Activated T-cell treated with anti-CD3 and anti-CD28 coated beads, Interleukin-2, amount 50 U/mL, for 24 hours (primary cell): ENCODE data around the gene SMARCD3.

Experiments
- DNase-seq: peaks from one replicate; pipeline ENCODE4 v3.0.0-alpha.2; 2020
- H3K27ac Mint-ChIP-seq: 2 replicates; pipeline ENCODE4 v1.8.0; 2020; ENCODE audit warnings: mild to moderate bottlenecking, mixed read lengths
- H3K27me3 Mint-ChIP-seq: 2 replicates; pipeline ENCODE4 v1.8.0; 2020; ENCODE audit warnings: mixed read lengths
- H3K36me3 Mint-ChIP-seq: 2 replicates; pipeline ENCODE4 v1.8.0; 2020; ENCODE audit warnings: low read depth, mixed read lengths
- H3K4me1 Mint-ChIP-seq: 2 replicates; pipeline ENCODE4 v1.8.0; 2020; ENCODE audit warnings: low read depth, mixed read lengths
- H3K4me3 Mint-ChIP-seq: 2 replicates; pipeline ENCODE4 v1.8.0; 2020; ENCODE audit warnings: mild to moderate bottlenecking, moderate library complexity, mixed read lengths
- H3K9me3 Mint-ChIP-seq: 2 replicates; pipeline ENCODE4 v1.8.0; 2020; ENCODE audit warnings: mixed read lengths

SMARCD3 gene

DNA sequence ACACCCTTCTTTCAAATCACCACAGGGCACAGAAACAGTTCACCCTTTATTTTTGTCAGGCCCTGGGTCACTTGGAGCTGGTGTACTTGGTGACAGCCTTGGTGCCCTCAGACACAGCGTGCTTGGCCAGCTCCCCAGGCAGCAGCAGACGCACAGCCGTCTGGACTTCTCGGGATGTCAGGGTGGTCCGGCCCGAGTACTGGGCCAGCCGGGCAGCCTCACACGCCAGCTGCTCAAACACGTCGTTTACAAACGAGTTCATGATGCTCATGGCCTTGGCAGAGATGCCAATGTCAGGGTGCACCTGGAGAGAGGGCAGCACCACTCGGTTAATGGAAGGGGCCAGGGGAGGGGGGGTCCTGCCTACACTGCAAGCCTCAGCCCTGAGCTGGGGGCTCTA is 40.7 kb downstream of the SMARCD3 start:
- Mint-ChIP-seq H3K27ac (no peak overlapping the region), H3K4me3 (no peak overlapping the region), H3K4me1 (peaks cover 23% of the 10 kb centered on the region), H3K36me3 (peaks cover 14% of the 10 kb centered on the region), H3K9me3 (no peaks in the 10 kb centered on the region), H3K27me3 (peaks cover 3% of the 10 kb centered on the region)
- DNase-seq: no peak

DNA sequence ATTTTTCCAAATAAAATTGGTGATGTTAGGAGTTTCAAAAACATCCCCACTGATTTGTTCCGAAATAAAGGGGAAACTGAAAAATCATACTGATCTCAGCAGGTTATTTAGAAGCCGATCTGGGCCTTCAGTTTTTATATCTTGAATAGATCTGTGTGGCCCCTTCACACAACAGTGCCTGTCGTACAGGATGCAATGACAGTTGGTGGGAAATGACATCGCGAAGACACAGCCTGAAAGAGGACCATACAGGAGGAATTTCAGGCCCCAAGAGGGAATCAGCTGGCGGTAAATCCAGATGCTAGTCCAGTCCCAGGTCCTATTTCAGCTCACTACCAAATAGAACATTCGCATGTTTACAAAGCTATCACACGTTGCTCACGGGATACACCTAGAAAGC is 41.2 kb downstream of the SMARCD3 start:
- Mint-ChIP-seq H3K27me3 (peaks cover 3% of the 10 kb centered on the region), H3K27ac (no peak overlapping the region), H3K4me3 (no peak overlapping the region), H3K9me3 (no peaks in the 10 kb centered on the region), H3K4me1 (peaks cover 23% of the 10 kb centered on the region), H3K36me3 (peaks cover 9% of the 10 kb centered on the region)
- DNase-seq: no peak

DNA sequence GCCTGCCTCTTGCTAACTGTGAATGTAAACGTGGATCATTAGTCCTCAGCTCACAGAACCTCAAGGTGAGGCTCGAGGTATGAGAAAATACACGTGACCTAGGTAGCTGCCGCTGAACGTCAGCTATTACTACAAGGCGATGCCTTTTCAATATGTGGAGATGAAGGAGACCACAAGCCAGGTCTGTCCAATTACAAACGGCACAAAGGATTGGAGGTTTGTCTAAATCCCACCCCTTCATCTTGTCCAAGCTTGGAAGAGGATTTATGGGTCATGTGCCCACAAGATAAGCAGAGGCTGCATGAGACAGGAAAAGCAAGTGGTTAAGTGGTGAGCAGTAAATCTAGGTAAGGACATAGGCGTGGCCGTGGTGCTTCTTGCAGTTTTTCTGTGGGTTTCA is 41.6 kb downstream of the SMARCD3 start:
- Mint-ChIP-seq H3K27me3 (peaks cover 3% of the 10 kb centered on the region), H3K27ac (no peak overlapping the region), H3K9me3 (no peaks in the 10 kb centered on the region), H3K4me3 (no peak overlapping the region), H3K4me1 (peaks cover 23% of the 10 kb centered on the region), H3K36me3 (peaks cover 5% of the 10 kb centered on the region)
- no peak for DNase-seq

DNA sequence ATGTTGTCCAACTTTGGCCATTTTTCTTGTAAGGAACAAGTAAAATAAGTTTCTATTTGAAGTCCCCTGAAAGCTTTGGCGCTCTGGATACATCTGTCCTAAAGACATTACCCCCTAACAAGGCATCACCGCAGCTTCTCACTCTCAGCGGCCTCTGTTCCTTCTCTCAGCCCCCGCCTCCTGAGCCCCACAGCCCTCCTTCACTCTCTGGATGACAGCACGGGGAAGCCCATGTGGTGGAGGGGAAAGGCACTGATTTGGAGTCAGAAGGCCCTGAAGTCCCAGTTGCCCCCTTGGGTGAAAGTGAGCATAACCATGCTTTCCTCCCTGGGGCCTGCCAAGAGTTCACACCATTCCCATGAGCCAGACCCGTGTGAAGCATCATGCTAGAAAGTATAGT is 42.8 kb downstream of the SMARCD3 start:
- no peaks in the 10 kb centered on the region for H3K9me3 Mint-ChIP-seq
- no peak overlapping the region for H3K4me3 Mint-ChIP-seq
- peaks cover 23% of the 10 kb centered on the region for H3K4me1 Mint-ChIP-seq
- no peak overlapping the region for H3K27ac Mint-ChIP-seq
- H3K36me3 Mint-ChIP-seq: no peaks in the 10 kb centered on the region
- DNase-seq: no peak
- peaks cover 3% of the 10 kb centered on the region for H3K27me3 Mint-ChIP-seq

DNA sequence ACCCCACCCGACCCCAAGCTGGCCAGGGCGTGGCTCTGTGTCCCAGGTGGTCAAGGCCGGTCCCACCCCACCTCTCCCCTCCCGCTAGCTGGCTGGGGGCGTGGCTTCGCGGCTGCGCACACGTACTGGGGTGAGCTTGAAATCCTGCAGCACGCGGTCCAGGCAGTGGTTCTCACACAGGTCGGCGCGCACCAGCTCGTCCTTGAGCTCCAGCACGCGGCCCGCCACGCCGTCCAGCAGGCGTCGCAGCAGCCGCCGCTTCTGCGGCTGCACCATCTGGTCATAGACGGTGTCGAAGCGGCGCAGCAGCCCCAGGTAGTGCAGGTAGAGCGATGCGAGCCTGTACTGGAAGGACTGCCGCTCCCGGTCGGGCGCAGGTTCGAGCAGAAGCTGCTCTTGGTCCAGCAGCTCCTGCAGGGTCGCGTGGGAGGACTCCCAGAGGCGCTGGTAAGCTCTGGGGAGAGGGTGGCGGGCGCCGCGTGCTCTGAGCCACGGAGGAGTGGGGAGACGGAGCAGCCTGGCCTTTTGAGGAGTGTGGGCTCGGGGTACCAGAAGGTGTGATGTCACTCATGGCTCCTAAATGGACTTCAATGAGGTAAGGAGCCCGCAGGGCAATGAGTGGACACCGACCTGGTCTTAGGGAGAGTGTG is 44.0 kb downstream of the SMARCD3 start:
- no peaks in the 10 kb centered on the region for H3K9me3 Mint-ChIP-seq

DNA sequence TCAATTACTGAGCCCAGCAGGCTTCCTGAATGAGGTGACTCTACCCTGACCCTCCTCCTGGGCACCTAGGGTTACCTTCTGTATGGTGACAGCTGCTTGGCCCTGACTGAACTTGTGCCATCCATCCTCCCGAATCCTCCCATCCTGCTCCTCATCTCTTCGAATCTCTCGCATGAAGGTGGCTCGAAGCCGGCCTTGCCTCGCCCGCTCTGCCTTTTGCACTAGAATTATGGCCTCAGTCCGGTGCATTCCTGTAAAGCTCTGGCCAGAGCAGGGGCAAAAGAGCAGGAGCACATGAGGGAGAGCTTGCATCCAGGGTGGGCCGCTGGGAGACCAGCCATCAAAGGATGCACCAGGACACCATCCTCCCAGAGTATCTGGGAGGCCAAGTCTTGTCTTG is 45.7 kb downstream of the SMARCD3 start:
- H3K4me1 Mint-ChIP-seq: peaks cover 17% of the 10 kb centered on the region
- no peaks in the 10 kb centered on the region for H3K9me3 Mint-ChIP-seq
- H3K36me3 Mint-ChIP-seq: no peaks in the 10 kb centered on the region
- no peak overlapping the region for H3K4me3 Mint-ChIP-seq
- no peak overlapping the region for H3K27ac Mint-ChIP-seq
- DNase-seq: no peak
- peaks cover 3% of the 10 kb centered on the region for H3K27me3 Mint-ChIP-seq

More for the DNA sequence above, 44.0 kb downstream of the SMARCD3 start:
- Mint-ChIP-seq H3K4me1 (peaks cover 23% of the 10 kb centered on the region), H3K4me3 (no peak overlapping the region), H3K27ac (no peak overlapping the region), H3K27me3 (peaks cover 3% of the 10 kb centered on the region), H3K36me3 (no peaks in the 10 kb centered on the region)
- no peak for DNase-seq

DNA sequence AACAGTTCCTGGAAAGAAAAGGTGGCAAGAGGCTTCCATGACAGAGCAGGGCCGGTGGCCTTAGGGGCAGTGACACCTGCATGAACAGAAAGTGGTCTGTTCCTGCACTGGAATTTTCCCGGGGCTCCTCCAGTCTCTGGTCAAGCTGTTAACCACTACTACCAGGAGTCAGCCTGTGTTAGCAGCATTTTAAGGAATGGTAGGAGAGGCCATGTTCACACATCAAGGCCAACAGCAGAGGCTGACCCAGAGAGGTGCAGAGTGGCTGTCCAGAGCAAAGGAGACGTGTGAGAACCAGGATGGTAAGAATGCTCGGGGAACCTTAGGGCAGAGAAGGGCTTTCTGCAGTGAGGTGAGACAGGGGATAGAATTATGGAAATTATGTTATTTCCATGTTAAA is 46.7 kb downstream of the SMARCD3 start:
- no peak overlapping the region for H3K4me3 Mint-ChIP-seq
- no peak overlapping the region for H3K27ac Mint-ChIP-seq
- H3K4me1 Mint-ChIP-seq: peaks cover 6% of the 10 kb centered on the region
- peaks cover 3% of the 10 kb centered on the region for H3K27me3 Mint-ChIP-seq
- H3K9me3 Mint-ChIP-seq: no peaks in the 10 kb centered on the region
- no peaks in the 10 kb centered on the region for H3K36me3 Mint-ChIP-seq
- no peak for DNase-seq

DNA sequence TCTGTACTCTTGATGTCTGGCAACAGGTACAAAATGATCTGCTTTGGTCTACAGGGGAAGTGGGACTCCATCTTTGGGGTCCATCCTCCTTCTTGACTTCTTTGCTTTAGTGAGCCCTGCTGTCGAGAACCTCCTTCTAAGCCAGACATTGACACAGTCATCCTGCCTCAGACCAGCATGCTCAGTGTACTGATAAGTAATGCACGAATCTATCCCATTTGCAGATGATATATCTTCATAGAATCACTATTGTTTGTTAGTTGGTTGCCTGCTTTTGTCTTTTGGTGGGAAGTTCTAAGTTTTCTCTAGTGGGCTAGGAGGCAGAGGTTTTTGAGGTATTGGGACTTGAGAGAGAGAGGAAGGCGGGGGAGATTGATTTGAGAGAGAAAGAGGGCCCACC is 47.1 kb downstream of the SMARCD3 start:
- Mint-ChIP-seq H3K27ac (no peak overlapping the region), H3K27me3 (peaks cover 3% of the 10 kb centered on the region), H3K4me1 (peaks cover 3% of the 10 kb centered on the region), H3K36me3 (no peaks in the 10 kb centered on the region), H3K4me3 (no peak overlapping the region), H3K9me3 (no peaks in the 10 kb centered on the region)
- no peak for DNase-seq

DNA sequence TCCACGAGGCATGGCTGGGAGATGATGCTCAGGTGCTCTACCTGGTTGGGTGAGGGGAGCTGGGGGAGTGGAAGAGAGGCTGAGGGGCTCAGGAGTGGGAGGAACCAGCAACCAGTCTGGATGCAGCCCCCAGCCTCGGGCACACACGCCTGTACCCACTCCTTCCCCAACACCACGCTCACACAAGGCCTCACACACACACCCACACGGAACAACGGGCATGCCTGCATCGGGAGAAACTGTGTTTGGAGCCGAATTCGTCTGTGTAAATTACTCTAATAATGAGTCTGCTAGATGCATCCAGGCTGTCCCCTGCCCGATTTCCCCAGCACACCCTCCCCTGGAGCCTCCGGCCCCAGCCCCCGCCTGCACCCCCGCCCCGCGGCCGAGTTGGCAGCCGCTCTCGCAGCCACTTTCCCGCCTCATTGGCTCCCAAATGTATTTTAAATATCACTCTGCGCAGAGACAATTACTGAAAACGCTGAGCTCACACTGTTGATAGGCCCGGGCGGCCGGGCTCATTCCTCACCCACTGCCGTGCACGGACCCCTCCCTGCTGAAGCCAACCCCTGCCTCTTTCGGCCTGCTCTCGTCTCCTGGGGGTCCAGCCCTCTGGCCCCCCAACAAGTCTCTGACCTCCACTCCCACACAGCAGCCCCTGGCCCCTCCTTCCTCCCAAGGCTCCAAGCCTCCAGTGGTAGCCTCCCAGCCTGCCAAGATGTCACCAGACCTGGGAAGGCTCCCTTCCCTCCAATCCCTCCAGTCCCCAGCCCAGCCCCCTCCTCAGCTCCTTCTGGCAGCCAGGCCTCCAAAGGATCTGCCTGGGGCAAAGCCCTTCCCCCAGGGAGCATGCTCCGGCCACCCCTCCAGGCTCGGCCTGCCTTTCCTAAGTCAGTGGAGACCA is 49.3 kb downstream of the SMARCD3 start:
- Mint-ChIP-seq H3K4me3 (no peak overlapping the region), H3K9me3 (no peaks in the 10 kb centered on the region), H3K27ac (no peak overlapping the region), H3K4me1 (peaks cover under 1% of the 10 kb centered on the region), H3K36me3 (no peaks in the 10 kb centered on the region), H3K27me3 (peaks cover 3% of the 10 kb centered on the region)
- DNase-seq: no peak

DNA sequence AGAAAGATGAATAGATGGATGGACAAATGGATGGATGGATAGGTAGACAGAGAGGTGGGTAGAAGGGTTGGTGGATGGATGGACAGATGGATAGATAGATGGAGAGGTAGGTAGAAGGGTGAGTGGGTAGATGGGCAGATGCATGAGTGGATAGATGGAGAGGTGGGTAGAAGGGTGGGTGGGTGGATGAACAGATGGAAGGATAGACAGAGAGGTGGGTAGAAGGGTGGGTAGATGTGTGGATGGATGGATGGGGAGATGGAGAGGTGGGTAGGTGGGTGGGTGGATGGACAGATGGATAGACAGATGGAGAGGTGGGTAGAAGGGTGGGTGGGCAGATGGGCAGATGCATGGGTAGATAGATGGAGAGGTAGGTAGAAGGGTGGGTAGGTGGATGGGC is 50.6 kb downstream of the SMARCD3 start:
- Mint-ChIP-seq H3K4me1 (peaks cover 2% of the 10 kb centered on the region), H3K4me3 (no peak overlapping the region), H3K9me3 (no peaks in the 10 kb centered on the region), H3K27ac (no peak overlapping the region), H3K36me3 (no peaks in the 10 kb centered on the region), H3K27me3 (no peaks in the 10 kb centered on the region)
- no peak for DNase-seq

DNA sequence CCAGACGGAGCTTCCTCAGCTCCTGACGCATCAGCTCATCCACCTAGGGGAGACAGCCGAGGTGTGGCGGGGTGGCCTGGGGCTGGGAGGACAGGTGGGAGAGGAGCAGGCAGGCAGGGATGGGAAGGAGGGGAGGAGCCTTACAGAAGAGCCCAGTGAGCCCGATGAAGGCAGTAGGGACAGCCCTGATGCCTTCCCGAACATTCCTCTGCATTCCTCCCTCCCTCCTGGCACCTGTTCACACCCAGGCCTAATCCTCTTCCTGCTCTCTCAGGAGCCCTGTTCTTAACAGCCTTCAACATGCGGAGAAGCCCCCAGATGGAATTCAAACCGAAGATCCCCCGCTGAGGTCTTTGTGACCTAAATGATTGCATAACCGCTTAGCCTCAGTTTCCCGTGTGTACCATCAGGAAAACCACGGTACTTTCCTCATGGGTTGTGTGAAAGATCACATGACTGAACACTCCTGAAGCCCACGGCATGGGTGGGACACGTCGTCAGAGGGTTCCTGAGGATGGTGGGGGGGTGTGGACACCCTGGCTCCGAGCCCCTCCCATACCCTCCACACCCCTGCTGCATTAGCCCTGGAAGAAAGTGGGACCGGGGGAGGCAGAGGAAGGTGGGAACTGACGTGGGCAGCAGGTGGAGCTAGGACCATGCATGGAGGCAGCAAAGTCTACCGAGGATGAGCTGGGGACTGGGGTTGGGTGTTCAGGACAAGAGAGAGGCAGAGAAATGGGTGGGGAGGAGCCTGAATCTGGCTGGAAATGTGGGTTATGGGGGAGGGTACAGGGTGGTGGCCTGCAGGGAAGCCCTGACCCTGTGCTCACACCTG is 52.7 kb downstream of the SMARCD3 start:
- Mint-ChIP-seq H3K27ac (no peak overlapping the region), H3K27me3 (no peaks in the 10 kb centered on the region), H3K4me1 (peaks cover 2% of the 10 kb centered on the region), H3K9me3 (no peaks in the 10 kb centered on the region), H3K36me3 (no peaks in the 10 kb centered on the region), H3K4me3 (no peak overlapping the region)
- no peak for DNase-seq

DNA sequence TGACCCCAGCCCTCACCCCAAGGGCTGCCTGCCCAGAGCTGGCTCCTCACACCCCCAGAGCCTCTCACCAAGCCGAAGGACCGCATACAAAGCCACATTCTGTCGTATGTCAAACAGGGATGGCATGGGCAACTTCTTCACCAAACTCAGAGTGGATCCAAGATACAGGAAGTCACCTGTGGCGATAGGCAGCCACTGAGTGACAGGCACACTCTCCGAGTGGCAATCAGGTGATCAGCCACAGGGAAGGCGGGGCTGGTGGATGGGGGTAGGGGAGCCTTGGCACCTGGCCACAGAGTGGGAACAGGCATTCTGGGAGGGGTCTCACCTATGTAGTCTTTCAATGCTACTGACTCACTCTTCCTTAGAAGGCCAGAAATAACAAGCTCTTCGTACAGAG is 54.3 kb downstream of the SMARCD3 start:
- no peaks in the 10 kb centered on the region for H3K9me3 Mint-ChIP-seq
- H3K4me1 Mint-ChIP-seq: peaks cover 2% of the 10 kb centered on the region
- no peak for DNase-seq
- H3K27me3 Mint-ChIP-seq: no peaks in the 10 kb centered on the region
- H3K27ac Mint-ChIP-seq: no peak overlapping the region
- no peak overlapping the region for H3K4me3 Mint-ChIP-seq
- H3K36me3 Mint-ChIP-seq: no peaks in the 10 kb centered on the region

DNA sequence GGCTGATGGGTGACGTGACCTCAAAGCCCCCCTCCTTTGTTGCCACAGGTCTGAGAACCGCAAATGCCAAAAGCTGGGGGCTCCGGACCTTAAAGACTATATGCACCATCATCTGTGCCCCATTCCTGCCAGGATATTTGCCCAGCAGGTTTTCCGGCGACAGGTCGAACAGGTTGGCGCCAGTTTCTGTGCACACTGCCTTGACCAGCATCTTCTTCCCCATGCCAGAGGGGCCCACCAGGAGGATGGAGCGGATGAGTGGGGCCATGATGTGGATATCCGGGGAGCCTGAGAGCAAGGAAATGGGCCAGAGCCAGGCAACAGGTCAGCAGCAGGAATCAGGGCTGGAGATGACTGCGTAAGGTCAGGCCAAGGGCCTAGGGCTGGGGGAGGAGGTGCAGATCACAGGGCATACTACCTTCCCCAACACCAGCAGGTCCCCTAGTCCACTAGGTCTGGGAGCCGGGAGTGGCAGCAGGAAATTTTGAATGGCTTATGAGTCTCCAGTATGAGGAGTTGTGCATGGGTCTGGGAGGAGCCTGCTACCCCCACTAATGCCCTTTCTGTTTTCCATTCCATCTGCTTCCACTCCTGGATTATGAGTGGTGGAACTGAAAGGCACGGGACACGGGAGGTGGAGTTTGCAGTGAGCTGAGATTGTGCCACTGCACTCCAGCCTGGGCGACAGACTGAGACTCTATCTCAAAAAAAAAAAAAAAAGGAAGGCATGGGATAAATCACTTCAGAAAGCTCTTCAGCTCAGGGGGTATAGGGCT is 55.1 kb downstream of the SMARCD3 start:
- Mint-ChIP-seq H3K27ac (no peak overlapping the region), H3K36me3 (no peaks in the 10 kb centered on the region), H3K9me3 (no peaks in the 10 kb centered on the region), H3K27me3 (no peaks in the 10 kb centered on the region), H3K4me3 (no peak overlapping the region), H3K4me1 (peaks cover 2% of the 10 kb centered on the region)
- no peak for DNase-seq

DNA sequence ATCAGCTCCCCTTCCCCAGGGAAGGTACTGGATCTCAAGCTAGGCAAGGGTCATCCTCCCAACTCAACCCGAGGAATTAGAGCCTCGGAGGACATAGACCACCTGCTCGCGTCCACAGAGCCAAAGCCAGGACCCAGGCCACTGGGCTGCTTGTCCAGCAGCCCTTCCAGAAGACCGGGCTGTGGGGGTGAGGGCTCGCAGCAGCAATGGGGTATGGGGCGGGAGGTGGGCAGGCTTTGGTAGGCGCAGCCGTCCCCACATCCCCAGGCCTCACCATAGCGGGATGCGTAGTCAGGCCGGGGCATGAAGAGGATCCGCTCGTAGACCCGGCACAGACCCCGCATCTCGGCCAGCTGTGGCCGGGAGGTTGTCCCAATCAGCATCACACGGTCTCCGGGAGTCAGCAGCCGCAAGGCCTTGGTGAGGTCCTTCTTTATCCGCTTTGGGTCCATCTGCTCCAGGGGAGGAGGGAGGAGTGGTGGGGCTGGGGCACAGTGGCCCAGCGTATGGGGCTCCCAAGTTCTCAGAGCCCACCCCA is 56.4 kb downstream of the SMARCD3 start:
- H3K9me3 Mint-ChIP-seq: no peaks in the 10 kb centered on the region
- no peak for DNase-seq
- no peaks in the 10 kb centered on the region for H3K36me3 Mint-ChIP-seq
- H3K4me3 Mint-ChIP-seq: no peak overlapping the region
- H3K4me1 Mint-ChIP-seq: peaks cover 2% of the 10 kb centered on the region
- no peak overlapping the region for H3K27ac Mint-ChIP-seq
- H3K27me3 Mint-ChIP-seq: no peaks in the 10 kb centered on the region
